ENCODE data around the gene CLC. TPM values are rescaled to one million over a fixed set of nuclear protein-coding genes. Genes with fewer than 3 reads are reported as not detected.
"Not testable (repeated sequence)": the region's sequence is repeated elsewhere in the genome, so short reads cannot be mapped to it uniquely, and the experiment has no call there.

The CLC gene
- total RNA-seq, 2 donors from 2014 or later: not detected

- intact Hi-C loops (cut with DNase I): no loop called here
- TF ChIP-seq POLR2A (IDR thresholded peaks at IDR 0.05): no peak
- no peak for TF ChIP-seq POLR2AphosphoS5 (IDR thresholded peaks at IDR 0.05)
- TF ChIP-seq CTCF (IDR thresholded peaks at IDR 0.05): no peak
- DNase-seq (ENCODE audit: low spot score): no peak
These were observed 11.8 kb downstream of the CLC start for GRCh38 chr19:39725995-39726394.

GRCh38 chr19:39720144-39720543 lies 17.7 kb downstream of the CLC start:
- H3K27me3 ChIP-seq (replicated peaks; ENCODE audit: insufficient read depth); DNase-seq (ENCODE audit: low spot score); intact Hi-C loops (cut with DNase I); H3K4me1 ChIP-seq (replicated peaks); H3K4me3 ChIP-seq; H3K27ac ChIP-seq; H3K36me3 ChIP-seq; H3K9me3 ChIP-seq: not testable (repeated sequence)
- 90% methylated on average over 3 of the region's 3 CpGs for WGBS

More at GRCh38 chr19:39725995-39726394, 11.8 kb downstream of the CLC start:
- no peaks in the 10 kb centered on the region for H3K36me3 ChIP-seq
- no peak overlapping the region for H3K27ac ChIP-seq
- no peaks in the 10 kb centered on the region for H3K27me3 ChIP-seq (replicated peaks; ENCODE audit: insufficient read depth)
- no peak overlapping the region for H3K4me3 ChIP-seq
- no peaks in the 10 kb centered on the region for H3K9me3 ChIP-seq
- H3K4me1 ChIP-seq (replicated peaks): no peaks in the 10 kb centered on the region

GRCh38 chr19:39710333-39710890 lies 27.4 kb downstream of the CLC start:
- Histone ChIP-seq H3K4me3 (no peak overlapping the region), H3K9me3 (no peaks in the 10 kb centered on the region), H3K36me3 (no peaks in the 10 kb centered on the region), H3K4me1 (replicated peaks) (no peaks in the 10 kb centered on the region), H3K27me3 (replicated peaks; ENCODE audit: insufficient read depth) (no peaks in the 10 kb centered on the region), H3K27ac (no peak overlapping the region)
- no peak for DNase-seq (ENCODE audit: low spot score)
- intact Hi-C loops (cut with DNase I): no loop called here
- TF ChIP-seq POLR2A (IDR thresholded peaks at IDR 0.05) (no peak), POLR2AphosphoS5 (IDR thresholded peaks at IDR 0.05) (no peak), CTCF (IDR thresholded peaks at IDR 0.05) (no peak)
- WGBS: 84% methylated on average over 4 of the region's 4 CpGs

GRCh38 chr19:39709026-39709872 lies 28.6 kb downstream of the CLC start:
- 79% methylated on average over 5 of the region's 5 CpGs for WGBS
- intact Hi-C loops (cut with DNase I): no loop called here
- H3K4me3 ChIP-seq: no peak overlapping the region

GRCh38 chr19:39708594-39708993 lies 29.2 kb downstream of the CLC start:
- intact Hi-C loops (cut with DNase I): no loop called here
- TF ChIP-seq CTCF (IDR thresholded peaks at IDR 0.05) (no peak), POLR2A (IDR thresholded peaks at IDR 0.05) (no peak), POLR2AphosphoS5 (IDR thresholded peaks at IDR 0.05) (no peak)
- no peaks in the 10 kb centered on the region for H3K36me3 ChIP-seq
- no peaks in the 10 kb centered on the region for H3K4me1 ChIP-seq (replicated peaks)
- no peak overlapping the region for H3K27ac ChIP-seq
- DNase-seq (ENCODE audit: low spot score): no peak
- 86% methylated on average over 6 of the region's 6 CpGs for WGBS
- no peak overlapping the region for H3K4me3 ChIP-seq
- no peaks in the 10 kb centered on the region for H3K9me3 ChIP-seq
- H3K27me3 ChIP-seq (replicated peaks; ENCODE audit: insufficient read depth): no peaks in the 10 kb centered on the region

More at GRCh38 chr19:39709026-39709872, 28.6 kb downstream of the CLC start:
- DNase-seq (ENCODE audit: low spot score): no peak
- no peaks in the 10 kb centered on the region for H3K4me1 ChIP-seq (replicated peaks)
- H3K27me3 ChIP-seq (replicated peaks; ENCODE audit: insufficient read depth): no peaks in the 10 kb centered on the region
- TF ChIP-seq CTCF (IDR thresholded peaks at IDR 0.05) (no peak), POLR2AphosphoS5 (IDR thresholded peaks at IDR 0.05) (no peak), POLR2A (IDR thresholded peaks at IDR 0.05) (no peak)
- no peak overlapping the region for H3K27ac ChIP-seq
- H3K9me3 ChIP-seq: no peaks in the 10 kb centered on the region
- no peaks in the 10 kb centered on the region for H3K36me3 ChIP-seq

Data from prostate gland (tissue), 2 donors.